A549 (cell line): ENCODE results near the gene TBC1D16. TPM values are rescaled to one million over a fixed set of nuclear protein-coding genes. Genes with fewer than 3 reads are reported as not detected.
A peak's percentile ranks its signal among the peaks of the same experiment; 100 is the strongest.

Experiments used
- ATAC-seq, 2 experiments: fragments of 200-7000 bp in 1 of 2; fragments of >200 bp in 1 of 2; cut with Nextera tagmentation in 1 of 2; cut with Tn5 transposase in 1 of 2; 3 replicates each; pipeline versions ENCODE4 v1.8.0 to v1.9.1; 2018 to 2020; ENCODE audit warnings: mild to moderate bottlenecking in 1 of 2, moderate library complexity in 1 of 2
- CTCF ChIA-PET: fragments of 300-600 bp; sonication (Branson Sonifier 250); formaldehyde crosslinking; extraction: SDS; loops from one replicate; lab custom pipeline; 2021; ENCODE audit warnings: antibody characterized with exemption, inconsistent platforms; lab: Yijun Ruan, JAX
- POLR2A ChIA-PET: fragments of 350-600 bp; formaldehyde crosslinking; extraction: SDS; loops from one replicate; lab custom pipeline; 2021; ENCODE audit warnings: antibody characterized with exemption, inconsistent platforms; lab: Yijun Ruan, JAX
- DNase-seq, 2 experiments: peaks; one replicate each; pipeline versions ENCODE4 v3.0.0 to v3.0.0-alpha.2; 2011 to 2016; ENCODE audit warnings: low read depth in 1 of 2, low spot score in 1 of 2
- FAIRE-seq: peaks from 2 replicates; lab custom pipeline; 2011; peaks lifted over from hg19 to GRCh38; lab: Jason Lieb, UNC
- H3K27ac ChIP-seq, 2 experiments: fragments of >200 bp; sonication (Bioruptor Twin); formaldehyde crosslinking; 3 replicates each; pipeline ENCODE4 v1.5.1; 2016 to 2017
- H3K4me1 ChIP-seq: fragments of >200 bp; sonication (Bioruptor Twin); formaldehyde crosslinking; 3 replicates; pipeline ENCODE4 v1.6.1; 2016
- H3K4me2 ChIP-seq: fragments of >200 bp; sonication (Bioruptor Twin); formaldehyde crosslinking; 3 replicates; pipeline ENCODE4 v1.6.1; 2016
- H3K4me3 ChIP-seq: fragments of >200 bp; sonication (Bioruptor Twin); formaldehyde crosslinking; 3 replicates; pipeline ENCODE4 v1.5.1; 2016
- H3K9me3 ChIP-seq: fragments of >200 bp; sonication (Bioruptor Twin); formaldehyde crosslinking; 3 replicates; pipeline ENCODE4 v1.6.1; 2016
- CBX8 ChIP-seq: fragments of 200-600 bp; sonication (generic); IDR thresholded peaks from 2 replicates; pipeline ENCODE4 v1.6.1; 2016
- CEBPB ChIP-seq, 2 experiments: fragments of >200 bp in 1 of 2; sonication (Bioruptor Twin) in 1 of 2; formaldehyde crosslinking in 1 of 2; IDR thresholded peaks; 2 replicates each; pipeline ENCODE4 v1.6.1; 2012 to 2016
- CHD2 ChIP-seq: fragments of 150-350 bp; IDR thresholded peaks from 2 replicates; pipeline ENCODE4 v1.6.1; 2014; ENCODE audit warnings: low read length; ENCODE audit not compliant: partially characterized antibody
- EHMT2 ChIP-seq: fragments of 200-600 bp; sonication (generic); IDR thresholded peaks from 2 replicates; pipeline ENCODE4 v1.6.1; 2016; ENCODE audit warnings: antibody characterized with exemption, low read depth, mild to moderate bottlenecking, moderate library complexity
- EP300 ChIP-seq, 2 experiments: fragments of >200 bp; sonication (Bioruptor Twin); formaldehyde crosslinking; IDR thresholded peaks; 2 replicates in 1 of 2; 3 replicates in 1 of 2; pipeline ENCODE4 v1.6.1; 2016 to 2017
- HES2 ChIP-seq: fragments of >200 bp; sonication (Bioruptor Twin); formaldehyde crosslinking; IDR thresholded peaks from 2 replicates; pipeline ENCODE4 v1.6.1; 2016
- HEYL ChIP-seq: fragments of 250-450 bp; sonication (Bioruptor Pico); IDR thresholded peaks from 2 replicates; pipeline ENCODE4 v1.8.0; 2021; ENCODE audit warnings: mild to moderate bottlenecking, moderate library complexity
- HMGXB4 ChIP-seq: fragments of 250-450 bp; sonication (Bioruptor Pico); IDR thresholded peaks from 2 replicates; pipeline ENCODE4 v1.5.0; 2021; ENCODE audit warnings: mild to moderate bottlenecking, moderate library complexity, borderline replicate concordance
- HOXB13 ChIP-seq: fragments of 250-450 bp; sonication (Bioruptor Pico); IDR thresholded peaks from 2 replicates; pipeline ENCODE4 v1.5.0; 2020; ENCODE audit warnings: low read depth, mild to moderate bottlenecking, moderate library complexity
- JUN ChIP-seq, 2 experiments: fragments of >200 bp; sonication (Bioruptor Twin); formaldehyde crosslinking; IDR thresholded peaks; 2 replicates in 1 of 2; 3 replicates in 1 of 2; pipeline ENCODE4 v1.6.1; 2016 to 2017
- MAZ ChIP-seq: fragments of 150-350 bp; IDR thresholded peaks from 2 replicates; pipeline ENCODE4 v1.6.1; 2014; ENCODE audit warnings: antibody characterized with exemption, low read depth, low read length, borderline replicate concordance
- MYC ChIP-seq: IDR thresholded peaks from 2 replicates; pipeline ENCODE4 v1.6.1; 2012; ENCODE audit warnings: mild to moderate bottlenecking, inconsistent platforms, low read length, improper control_type of control experiment, borderline replicate concordance
- NPAS2 ChIP-seq: fragments of 250-450 bp; sonication (Bioruptor Pico); IDR thresholded peaks from 2 replicates; pipeline ENCODE4 v1.8.0; 2022; ENCODE audit warnings: mild to moderate bottlenecking, moderate library complexity, borderline replicate concordance
- RAD21 ChIP-seq, 2 experiments: fragments of >200 bp in 1 of 2; sonication (Bioruptor Twin) in 1 of 2; formaldehyde crosslinking in 1 of 2; IDR thresholded peaks in 1 of 2; conservative IDR thresholded peaks in 1 of 2; 2 replicates in 1 of 2; 3 replicates in 1 of 2; pipeline ENCODE4 v1.6.1; 2012 to 2018; ENCODE audit warnings: inconsistent platforms in 1 of 2
- RARB ChIP-seq: fragments of 250-450 bp; sonication (Bioruptor Pico); IDR thresholded peaks from 2 replicates; pipeline ENCODE4 v1.8.0; 2021; ENCODE audit warnings: mild to moderate bottlenecking, moderate library complexity
- REST ChIP-seq: fragments of 200-600 bp; sonication (generic); IDR thresholded peaks from 2 replicates; pipeline ENCODE4 v1.6.1; 2016; ENCODE audit warnings: antibody characterized with exemption, mild to moderate bottlenecking, moderate library complexity
- SMC3 ChIP-seq: fragments of >200 bp; sonication (Bioruptor Twin); formaldehyde crosslinking; IDR thresholded peaks from 3 replicates; pipeline ENCODE4 v1.6.1; 2018; ENCODE audit warnings: inconsistent platforms
- SREBF2 ChIP-seq: fragments of 450-650 bp; IDR thresholded peaks from 2 replicates; pipeline ENCODE4 v1.6.1; 2014; ENCODE audit warnings: mild to moderate bottlenecking, moderate library complexity
- TFCP2L1 ChIP-seq: fragments of 250-450 bp; sonication (Bioruptor Pico); IDR thresholded peaks from 2 replicates; pipeline ENCODE4 v1.5.0; 2021; ENCODE audit warnings: mild to moderate bottlenecking
- ZNF302 ChIP-seq: fragments of 250-450 bp; sonication (Bioruptor Pico); IDR thresholded peaks from 2 replicates; pipeline ENCODE4 v1.9.0; 2021; ENCODE audit warnings: inconsistent platforms, mild to moderate bottlenecking, moderate library complexity
- WGBS: methylation state at CpG from one replicate; pipeline ENCODE4 v1.1.6; 2017; ENCODE audit errors: missing lambda C conversion rate; 5-methylcytosine and 5-hydroxymethylcytosine counted together
- polyA plus RNA-seq, 4 experiments: library from polyadenylated mRNA; depleted of rRNA in 3 of 4; stranded (reverse); fragments of >200 nt; fragmentation: RNase III in 1 of 4; extraction: RNeasy Plus Mini Kit Qiagen cat#74134 plus additional on column Dnase treatment in 1 of 4; gene quantifications; 2 replicates in 3 of 4; 3 replicates in 1 of 4; pipeline ENCODE4 v1.2.3, GENCODE V29; 2011 to 2017

TBC1D16 gene
- polyA plus RNA-seq, 2 of the 4 experiments (the other 2 are of a cell fraction): 8.9 to 12.5 TPM

DNA sequence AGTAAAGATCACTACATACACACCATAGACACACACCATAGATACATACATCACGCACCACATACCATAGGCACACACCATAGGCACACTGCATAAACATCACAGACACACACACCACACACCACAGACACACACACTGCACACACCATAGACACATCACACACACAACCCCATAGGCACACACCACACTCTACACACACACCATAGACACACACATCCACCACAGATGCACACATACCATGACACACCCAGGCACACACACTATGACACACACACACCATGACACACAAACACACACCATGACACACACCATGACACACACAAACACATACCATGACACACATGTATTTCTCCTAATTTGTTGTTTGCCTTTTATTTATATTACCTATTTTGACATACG, 14.1 kb downstream of the TBC1D16 start:
- Histone ChIP-seq H3K9me3 (no peaks in the 10 kb centered on the region), H3K4me1 (peaks cover 18% of the 10 kb centered on the region), H3K4me3 (no peak overlapping the region), H3K27ac (no peak overlapping the region), H3K4me2 (no peak overlapping the region)
- no peak for ATAC-seq
- no peak for DNase-seq
- no peak for TF ChIP-seq EP300 (IDR thresholded peaks at IDR 0.05)
- no peak for TF ChIP-seq CBX8
- TF ChIP-seq TFCP2L1: no peak
- TF ChIP-seq JUN (IDR thresholded peaks at IDR 0.05): no peak
- no peak for TF ChIP-seq CEBPB (IDR thresholded peaks at IDR 0.05)
- TF ChIP-seq SREBF2: no peak
- no peak for TF ChIP-seq CHD2
- no peak for TF ChIP-seq SMC3
- no peak for TF ChIP-seq ZNF302 (CRISPR knock-in tag)
- TF ChIP-seq MYC: no peak
- TF ChIP-seq HOXB13: no peak
- no peak for TF ChIP-seq RARB (CRISPR knock-in tag)
- TF ChIP-seq HMGXB4: no peak
- no peak for TF ChIP-seq REST
- TF ChIP-seq HES2: no peak
- no peak for TF ChIP-seq RAD21 (conservative IDR thresholded peaks at IDR 0.05 in 1 of 2, IDR thresholded peaks at IDR 0.05 in 1 of 2)
- TF ChIP-seq NPAS2 (CRISPR knock-in tag): no peak
- no peak for TF ChIP-seq EHMT2
- TF ChIP-seq MAZ: no peak
- TF ChIP-seq HEYL (CRISPR knock-in tag): no peak
- FAIRE-seq: no peak
- CTCF ChIA-PET: interaction anchor here (0.8 to 4.1 kb wide), 6 partner anchors 10 to 960 kb away, joined by 3 to 37 read pairs (median 4); no protein-coding TSS in a partner anchor
- POLR2A ChIA-PET: no interaction called here
- 95% methylated on average over 2 of the region's 2 CpGs for WGBS

- no peak overlapping the region for H3K4me3 ChIP-seq
- H3K9me3 ChIP-seq: peaks cover 11% of the 10 kb centered on the region; the same call in 2 of the 3 replicates
- WGBS: 86% methylated on average over 20 of the region's 21 CpGs
- no peak for DNase-seq
- H3K4me1 ChIP-seq: peaks cover 18% of the 10 kb centered on the region
- FAIRE-seq: no peak
- H3K27ac ChIP-seq: no peak overlapping the region
- peak overlapping the region; percentile 46 for H3K4me2 ChIP-seq
- no peak; a peak in 2 of 6 replicates for ATAC-seq
- ChIA-PET POLR2A (no interaction called here), CTCF (interaction anchor here (1.2 to 6.6 kb wide), 4 partner anchors 12 to 174 kb away, joined by 4 to 87 read pairs (median 5); no protein-coding TSS in a partner anchor)
- TF ChIP-seq HES2 (no peak), CEBPB (IDR thresholded peaks at IDR 0.05) (peak; percentile 75 to 82)
Observed at GRCh38 chr17:80018917-80019651, 16.6 kb downstream of the TBC1D16 start.
